KBM-7 (cell line): Measurements from ENCODE around the gene STK32C.

Source experiments
- DNase-seq: peaks from one replicate; pipeline ENCODE4 v3.0.0-alpha.2; 2015
- in situ Hi-C: fragments of 300-500 bp; cut with MboI; formaldehyde crosslinking; loops from 2 replicates; pipeline ENCODE4 v1.14.3; 2020; ENCODE audit warnings: low sequenced_read_pairs, low pct_unique_long_range_greater_than_20kb, mixed read lengths

The STK32C gene

DNA sequence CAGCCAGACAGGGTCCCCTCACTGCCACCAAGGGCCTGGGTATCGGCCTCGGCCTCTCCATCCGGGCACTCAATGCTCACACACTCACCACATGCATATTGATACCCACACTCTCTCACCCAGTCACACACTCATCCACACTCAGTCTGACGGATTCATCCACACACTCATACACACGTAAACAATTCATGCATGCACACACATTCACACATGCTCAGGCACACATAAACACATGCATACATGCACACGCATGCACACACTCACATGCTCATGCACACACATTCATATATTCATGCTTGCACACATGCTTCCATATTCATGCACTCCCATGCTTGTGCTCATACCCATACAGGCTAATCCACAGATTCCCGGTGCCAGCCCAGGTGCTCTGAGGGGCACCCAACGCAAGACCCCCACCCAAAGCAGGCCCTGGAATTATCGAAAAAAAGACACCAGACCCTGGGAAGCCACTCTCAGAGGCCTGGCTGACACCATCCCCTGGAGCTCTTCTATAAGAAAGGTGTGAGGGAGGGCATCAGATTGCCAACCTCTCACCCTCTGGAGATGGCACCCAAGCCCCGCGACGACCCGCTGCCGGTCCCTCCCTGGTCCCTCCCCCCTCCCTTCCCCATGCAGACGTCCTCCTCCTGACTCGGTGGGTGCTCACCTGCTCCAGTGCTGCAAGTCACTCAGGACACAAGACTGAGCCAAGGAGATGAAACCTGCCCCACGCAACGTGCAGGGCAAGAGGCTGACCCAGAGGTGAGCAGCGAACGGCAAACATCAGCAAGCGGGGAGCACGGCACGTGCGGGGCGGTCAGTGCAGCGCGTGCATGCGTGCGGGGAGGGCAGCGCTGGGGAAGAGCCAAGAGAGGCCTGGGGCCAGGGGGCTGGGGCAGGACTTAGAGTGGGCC lies 15.2 kb downstream of the STK32C start:
- DNase-seq = no peak
- in situ Hi-C loops = no loop called here

DNA sequence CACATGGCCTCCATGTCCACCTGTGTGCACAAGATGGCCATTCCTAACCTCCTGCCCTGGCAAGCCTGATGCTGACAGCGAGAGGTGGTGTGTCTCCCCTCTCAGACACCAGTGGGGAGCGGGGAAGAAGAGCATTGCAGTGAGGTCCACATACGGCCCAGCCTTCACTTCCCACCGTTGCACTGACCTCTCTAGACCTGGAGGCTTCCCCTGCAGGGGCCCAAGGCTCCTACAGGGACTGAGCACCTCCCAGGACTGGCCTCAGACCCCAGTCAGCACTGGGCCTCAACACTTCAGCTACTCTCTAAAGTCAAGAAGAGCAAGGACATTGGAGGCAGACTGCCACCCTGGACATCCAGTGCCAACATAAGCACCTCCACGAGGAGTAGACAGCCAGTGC lies 15.9 kb downstream of the STK32C start:
- in situ Hi-C loops = no loop called here
- DNase-seq = no peak

DNA sequence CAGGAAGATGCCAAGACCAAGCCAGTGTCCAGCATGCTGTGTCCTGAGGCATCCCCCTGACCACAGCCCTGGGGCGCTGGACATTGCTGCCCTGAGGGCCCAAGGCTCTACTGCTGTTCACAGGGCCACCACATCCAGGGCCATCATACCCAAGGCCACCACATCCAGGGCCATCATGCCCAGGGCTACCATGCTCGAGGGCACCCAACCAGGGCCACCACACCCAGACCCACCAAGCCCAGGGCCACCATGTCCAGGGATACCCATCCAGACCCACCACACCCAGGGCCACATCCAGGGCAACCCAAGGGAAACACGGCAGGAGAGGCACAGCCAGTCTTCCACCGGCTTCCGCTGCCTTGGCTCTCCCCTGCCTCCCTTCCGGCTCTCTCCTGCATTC lies 17.1 kb downstream of the STK32C start:
- no peak for DNase-seq
- in situ Hi-C loops = no loop called here

DNA sequence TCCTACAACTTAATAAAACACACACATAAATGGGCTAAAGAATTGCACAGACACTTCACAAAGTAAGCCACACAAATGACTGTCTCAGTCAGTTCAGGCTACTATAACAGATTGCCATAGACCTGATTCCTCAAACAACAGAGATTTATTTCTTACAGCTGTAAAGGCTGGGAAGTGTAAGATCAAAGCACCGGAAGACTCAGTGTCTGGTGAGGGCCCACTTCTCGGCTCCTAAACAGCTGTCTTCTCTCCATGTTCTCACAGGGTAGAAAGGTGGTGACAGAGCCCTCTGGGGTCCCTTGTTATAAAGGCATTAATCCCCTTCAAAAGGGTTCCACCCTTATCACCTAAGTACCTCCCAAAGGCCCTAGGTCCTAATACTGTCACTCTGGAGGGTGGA lies 18.3 kb downstream of the STK32C start:
- DNase-seq = no peak
- in situ Hi-C loops = no loop called here

DNA sequence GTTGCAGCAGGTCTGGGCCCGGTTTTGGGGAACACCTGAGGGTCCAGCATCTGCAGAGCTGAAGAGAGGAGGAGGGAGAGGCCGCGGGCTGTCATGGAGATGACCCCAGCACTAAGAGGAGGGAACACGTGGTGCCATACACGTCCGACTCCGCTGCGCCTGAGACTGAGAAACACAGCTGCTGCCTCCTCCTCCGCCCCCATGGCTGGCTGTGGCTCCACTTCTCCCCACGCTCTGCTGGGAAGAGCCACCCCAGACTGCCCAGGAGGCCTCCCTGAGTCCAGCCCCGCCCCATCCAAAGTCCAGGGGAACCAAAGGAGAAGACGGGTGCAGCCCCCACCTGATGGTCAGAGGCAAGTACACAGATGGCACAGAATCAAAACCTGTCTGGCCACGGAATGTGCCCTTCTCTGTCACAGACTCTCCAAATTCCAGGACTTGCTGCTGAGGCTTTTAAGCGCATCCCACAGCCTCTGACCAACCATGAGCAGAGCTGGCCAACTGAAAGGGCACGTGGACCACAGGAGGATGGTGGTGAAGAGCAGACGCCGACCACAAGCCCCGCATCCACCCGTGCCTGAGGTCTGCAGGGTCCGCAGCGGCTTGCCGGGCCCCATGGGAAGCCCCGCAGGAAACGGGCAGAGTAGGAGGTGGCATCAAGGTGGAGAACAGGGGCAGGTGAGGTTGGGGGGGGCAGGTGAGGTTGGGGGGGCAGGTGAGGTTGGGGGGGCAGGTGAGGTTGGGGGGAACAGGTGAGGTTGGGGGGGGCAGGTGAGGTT lies 24.0 kb downstream of the STK32C start:
- in situ Hi-C loops = no loop called here
- DNase-seq = no peak

DNA sequence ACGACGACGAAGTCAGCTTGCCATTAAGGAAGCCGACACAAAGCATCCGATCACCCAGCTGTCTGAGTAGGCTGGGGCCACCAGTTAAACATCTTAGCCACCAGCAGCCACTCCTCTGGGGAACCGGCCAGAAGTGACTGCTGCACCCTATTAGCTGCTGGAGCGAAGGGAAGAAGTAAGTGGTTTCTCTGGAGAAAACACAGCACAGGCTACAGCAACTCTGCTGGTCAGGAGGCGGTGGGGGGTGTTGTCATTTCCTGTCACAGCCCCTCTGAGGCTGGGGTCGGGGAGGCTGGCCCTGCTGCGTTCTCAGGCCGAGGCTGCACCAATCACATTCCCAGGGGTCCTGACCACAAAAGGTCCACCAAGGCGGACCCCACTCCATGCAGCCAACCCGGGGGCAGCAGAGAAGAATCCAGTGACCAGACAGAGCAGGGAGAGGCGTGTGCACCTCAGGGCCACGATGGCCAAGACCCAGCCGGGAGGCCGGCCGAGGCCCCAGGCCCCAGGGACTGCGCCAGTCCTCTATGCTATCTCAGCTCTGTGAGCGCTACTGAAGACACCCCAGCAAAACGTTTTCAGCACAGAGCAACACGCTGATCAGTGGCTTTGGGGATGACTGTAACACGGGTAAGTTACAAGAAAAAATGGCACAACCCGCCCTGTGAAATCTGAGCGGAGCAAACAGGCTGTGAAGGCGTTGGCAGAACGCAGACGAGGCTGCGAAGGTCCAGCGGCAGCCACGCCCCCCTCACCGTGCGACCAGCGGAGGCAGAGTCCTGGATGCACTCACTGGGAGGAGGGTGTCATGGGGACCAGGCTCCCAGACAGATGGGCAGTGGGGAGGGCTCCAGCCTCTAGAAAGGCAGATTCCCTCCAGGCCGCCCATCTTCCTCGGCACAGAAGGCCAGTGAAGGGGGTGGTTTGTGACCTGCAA lies 24.8 kb downstream of the STK32C start:
- in situ Hi-C loops = no loop called here
- DNase-seq = no peak

DNA sequence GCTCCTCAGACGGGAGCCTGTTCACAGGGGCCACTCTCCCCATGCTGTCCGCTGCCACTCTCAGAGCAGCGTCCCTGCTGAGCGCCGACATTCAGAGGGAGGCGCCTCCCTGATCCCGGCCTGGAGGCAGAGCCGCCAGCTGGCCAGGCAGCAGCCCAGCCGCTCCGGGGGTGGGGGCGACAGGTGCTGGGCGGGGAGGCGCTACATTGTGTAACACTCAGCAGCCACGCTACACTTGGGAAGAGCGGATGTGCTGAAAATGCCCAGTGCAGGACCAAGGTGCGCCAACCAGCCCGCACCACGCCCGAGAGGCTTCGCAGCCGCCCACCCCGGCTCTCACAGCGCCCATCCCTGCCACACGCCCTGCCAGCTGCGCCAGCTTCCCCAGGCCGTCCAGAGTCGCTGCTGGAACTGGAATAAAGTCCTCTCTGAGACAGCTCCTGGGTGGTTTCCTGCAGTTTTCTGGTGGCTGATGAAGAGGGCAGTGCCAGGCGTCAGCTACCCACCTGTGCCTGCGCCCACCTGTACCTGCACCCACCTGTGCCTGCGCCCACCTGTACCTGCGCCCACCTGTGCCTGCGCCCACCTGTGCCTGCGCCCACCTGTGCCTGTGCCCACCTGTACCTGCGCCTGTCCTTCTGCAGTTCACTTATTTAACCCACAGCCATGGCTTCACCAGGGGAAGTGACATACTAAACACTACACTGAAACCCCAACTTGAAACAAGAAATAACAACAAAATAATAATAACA lies 25.7 kb downstream of the STK32C start:
- no peak for DNase-seq
- in situ Hi-C loops = no loop called here

DNA sequence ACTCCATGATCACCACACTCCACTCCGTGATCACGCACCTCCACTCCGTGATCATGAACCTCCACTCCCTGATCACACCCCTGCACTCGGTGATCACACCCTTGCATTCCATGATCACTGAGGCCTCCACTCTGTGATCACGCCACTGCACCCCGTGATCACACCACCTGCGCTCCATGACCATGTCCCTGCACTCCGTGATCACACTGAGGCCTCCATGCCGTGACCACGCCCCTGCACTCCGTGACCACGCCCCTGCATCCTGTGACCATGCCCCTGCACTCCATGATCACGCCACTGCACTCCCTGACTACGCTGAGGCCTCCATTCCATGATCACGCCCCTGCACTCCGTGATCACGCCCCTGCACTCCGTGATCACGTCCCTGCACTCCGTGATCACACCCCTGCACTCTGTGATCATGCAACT lies 27.1 kb downstream of the STK32C start:
- in situ Hi-C loops = no loop called here
- no peak for DNase-seq

DNA sequence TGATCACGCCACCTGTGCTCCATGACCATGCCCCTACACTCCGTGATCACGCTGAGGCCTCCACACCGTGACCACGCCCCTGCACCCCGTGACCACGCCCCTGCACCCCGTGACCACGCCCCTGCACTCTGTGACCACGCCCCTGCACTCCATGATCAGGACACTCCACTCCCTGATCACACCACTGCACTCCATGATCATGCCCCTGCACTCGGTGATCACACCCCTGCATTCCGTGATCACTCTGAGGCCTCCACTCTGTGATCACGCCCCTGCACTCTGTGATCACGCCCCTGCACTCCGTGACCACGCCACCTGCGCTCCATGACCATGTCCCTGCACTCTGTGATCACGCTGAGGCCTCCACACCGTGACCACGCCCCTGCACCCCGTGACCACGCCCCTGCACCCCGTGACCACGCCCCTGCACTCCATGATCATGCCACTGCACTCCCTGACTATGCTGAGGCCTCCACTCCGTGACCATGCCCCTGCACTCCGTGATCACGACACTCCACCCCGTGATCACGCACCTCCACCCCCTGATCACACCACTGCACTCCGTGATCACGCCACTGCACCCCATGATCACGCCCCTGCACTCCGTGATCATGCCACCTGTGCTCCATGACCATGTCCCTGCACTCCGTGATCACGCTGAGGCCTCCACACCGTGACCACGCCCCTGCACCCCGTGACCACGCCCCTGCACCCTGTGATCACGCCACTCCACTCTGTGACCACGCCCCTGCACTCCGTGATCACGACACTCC lies 27.7 kb downstream of the STK32C start:
- no peak for DNase-seq
- in situ Hi-C loops = no loop called here

DNA sequence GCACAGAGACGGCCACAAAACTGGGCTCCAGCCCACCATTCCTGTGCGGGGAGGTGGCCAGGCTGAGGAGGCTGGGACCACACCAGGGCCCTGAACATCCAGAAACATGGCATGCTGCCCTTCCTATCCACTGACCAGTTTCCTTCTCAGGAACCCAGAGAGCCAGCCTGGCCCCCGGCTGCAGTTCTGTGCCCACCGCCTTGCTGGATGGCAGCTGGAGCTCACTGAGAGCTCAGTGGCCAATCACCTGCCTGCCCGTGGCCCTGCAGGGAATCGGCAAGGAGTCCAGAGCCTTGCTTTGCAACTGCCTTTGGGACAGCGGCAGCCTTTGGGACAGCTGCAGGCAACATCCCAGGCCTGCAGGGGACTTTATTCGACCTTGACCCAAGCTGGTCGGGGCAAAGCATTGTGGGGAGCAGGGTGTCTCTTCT lies 30.4 kb downstream of the STK32C start:
- no peak for DNase-seq
- in situ Hi-C loops = no loop called here

DNA sequence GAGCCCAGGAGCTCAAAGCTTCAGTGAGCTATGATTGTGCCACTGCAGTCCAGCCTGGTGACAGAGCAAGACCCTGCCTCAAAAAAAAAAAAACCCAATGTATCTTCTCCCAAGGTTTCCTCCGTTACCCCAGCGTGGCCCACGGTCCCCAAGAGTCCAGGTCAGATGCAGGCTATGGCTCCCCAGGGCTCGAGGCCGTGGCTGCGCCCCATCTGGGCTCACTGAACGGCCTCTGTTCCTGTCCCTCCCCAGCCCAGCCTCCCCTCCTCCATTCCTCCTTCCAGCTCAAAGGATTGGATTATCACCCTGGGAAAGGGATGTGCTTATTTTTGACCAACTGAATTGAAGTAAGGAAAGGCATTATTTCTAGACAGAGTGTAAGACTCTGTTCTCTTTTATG lies 31.0 kb downstream of the STK32C start:
- in situ Hi-C loops = no loop called here
- no peak for DNase-seq

DNA sequence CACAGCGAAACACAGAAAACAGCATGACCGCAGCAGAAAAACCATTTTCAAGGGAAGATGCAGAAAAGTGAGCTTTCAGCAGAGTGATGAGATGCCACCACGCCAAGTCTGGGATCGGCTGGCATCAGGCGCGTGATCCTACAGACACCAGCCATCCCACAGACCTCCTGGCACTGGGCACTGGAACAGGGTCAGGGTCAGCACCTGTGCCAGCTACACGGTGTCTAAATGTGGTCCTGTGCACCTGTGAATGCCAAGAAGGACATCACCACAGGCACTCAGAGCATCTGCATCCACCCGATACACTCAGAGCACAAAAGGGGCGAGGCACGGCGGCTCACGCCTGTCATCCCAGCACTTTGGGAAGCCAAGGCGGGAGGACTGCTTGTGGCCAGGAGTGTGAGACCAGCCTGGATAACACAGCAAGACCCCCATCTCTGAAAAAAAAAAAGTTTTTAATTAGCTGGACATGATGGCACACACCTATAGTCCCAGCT lies 31.5 kb downstream of the STK32C start:
- in situ Hi-C loops = no loop called here
- DNase-seq = no peak

DNA sequence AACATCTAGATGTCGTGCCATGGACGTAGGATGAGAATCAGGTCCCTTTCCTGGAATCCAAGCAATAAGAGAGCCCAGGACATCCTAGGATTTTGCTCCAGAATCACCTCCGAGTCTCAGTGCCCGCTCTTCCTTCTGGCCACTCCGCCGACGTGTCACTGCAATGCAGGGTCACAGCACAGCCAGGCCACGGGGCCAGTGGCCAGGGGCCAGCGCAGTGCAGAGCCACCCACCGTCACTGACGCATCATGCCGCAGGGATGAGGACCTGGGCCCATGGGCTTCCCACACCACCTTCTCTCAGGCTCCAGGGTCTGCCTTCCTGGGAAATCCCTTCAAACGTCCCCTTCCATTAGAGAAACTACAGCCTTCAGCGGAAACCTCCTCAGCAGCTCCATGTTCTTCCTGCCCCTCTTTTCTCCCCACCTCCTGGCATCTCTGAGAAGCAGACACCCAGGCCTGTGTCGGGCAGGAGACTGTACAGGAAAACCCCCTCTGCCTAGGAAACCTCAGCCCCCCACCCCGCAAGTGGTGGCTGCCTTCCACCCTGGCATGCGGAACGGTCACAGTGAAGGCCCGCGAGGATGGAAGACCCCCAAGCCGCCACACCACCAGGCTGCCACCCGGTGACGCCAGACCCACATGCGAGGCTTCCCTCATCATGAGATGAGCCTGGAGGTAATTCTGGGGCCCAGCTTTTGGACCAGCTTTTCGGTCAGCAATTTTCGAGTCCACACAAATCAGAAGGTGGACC lies 32.1 kb downstream of the STK32C start:
- no peak for DNase-seq
- in situ Hi-C loops = no loop called here

DNA sequence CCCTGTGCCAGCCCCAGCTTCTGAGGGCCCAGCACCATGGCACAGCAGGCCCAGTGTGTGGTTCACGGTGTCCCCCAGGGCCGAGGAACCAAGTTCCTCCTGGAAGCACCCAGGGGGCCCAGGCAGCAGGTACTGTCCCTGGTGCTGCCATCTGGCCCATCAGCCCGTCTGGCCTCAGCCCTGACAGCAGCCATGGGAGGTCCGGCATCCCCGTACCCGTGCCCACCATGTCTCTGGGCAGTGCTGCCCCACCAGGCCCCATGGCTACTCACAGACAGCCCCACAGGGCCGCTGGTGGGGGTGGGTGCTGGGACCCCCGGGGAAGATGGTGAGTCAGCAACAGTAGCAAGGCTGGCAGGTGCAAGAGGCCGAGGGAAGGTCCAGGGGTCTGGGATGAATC lies 32.8 kb downstream of the STK32C start:
- DNase-seq = no peak
- in situ Hi-C loops = no loop called here

DNA sequence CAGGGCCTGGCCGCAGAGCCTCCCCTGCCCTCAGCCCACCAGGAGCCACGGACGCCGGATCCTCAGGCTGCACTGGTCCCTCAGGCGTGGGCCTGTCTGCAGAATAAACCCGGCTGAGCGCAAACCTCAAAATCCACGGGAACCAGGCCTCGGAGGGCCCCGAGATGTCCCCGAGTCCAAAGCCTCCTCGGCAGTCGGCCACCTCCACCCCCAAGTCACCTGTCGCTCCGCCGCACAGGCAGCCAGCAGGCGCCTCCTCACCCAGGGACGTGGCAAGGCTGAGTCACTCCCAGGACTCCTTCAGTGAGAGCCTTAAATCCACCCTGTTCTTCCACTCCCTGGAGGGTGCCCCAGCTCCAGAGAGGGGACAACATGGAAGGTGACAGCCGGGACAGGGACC lies 33.2 kb downstream of the STK32C start:
- in situ Hi-C loops = no loop called here
- no peak for DNase-seq

DNA sequence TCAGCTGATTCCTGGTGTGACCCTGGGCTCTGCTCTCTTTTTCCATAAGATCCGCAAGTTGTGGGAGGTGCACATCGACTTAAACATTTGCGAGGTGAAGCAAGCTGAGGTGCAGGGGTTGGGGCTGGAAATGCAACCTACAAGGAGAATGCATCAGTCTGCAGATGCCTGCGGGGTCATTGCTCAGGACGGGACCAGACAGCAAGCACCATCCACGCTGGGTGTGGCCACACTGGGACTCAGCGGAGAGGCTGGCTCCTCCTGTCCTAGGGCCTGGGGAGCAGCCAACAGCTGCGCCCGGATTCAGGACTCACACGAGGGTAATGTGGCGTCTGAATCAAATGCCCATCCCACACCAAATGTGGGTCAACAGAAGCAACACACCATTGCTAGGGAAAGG lies 33.8 kb downstream of the STK32C start:
- DNase-seq = no peak
- in situ Hi-C loops = no loop called here

DNA sequence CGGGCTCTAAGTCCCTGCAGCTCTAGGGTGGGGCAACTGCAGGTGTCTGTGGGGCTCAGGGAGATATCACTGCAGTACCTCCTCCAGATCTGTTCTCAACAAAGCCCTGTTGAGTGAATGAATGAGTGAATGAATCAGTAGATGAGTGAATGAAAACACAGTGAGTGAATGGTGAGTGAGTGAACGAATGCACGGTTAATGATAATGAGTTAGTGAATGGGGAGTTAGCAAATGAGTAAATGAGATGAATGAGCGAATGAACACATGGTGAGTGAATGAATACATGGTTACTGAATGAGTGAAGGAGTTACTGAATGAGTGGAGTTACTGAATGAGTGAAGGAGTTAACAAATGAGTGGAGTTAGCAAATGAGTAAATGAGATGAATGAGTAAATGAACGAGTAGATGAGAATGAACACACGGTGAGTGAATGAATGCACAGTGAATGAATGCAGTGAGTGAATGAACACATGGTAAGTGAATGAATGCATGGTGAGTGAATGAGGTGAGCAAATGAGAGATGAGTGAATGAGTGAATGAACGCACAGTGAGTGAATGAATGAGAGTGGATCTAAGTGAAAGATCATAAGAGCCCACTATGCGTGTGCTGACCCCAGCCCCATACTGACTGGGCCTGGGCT lies 34.3 kb downstream of the STK32C start:
- no peak for DNase-seq
- in situ Hi-C loops = no loop called here
